Measurements from ENCODE around the gene UBR4.

- no peak for TF ChIP-seq POLR2A (IDR thresholded peaks at IDR 0.05; ENCODE audit: low read length)
- no peak for TF ChIP-seq GATA1 (IDR thresholded peaks at IDR 0.05; ENCODE audit: low read depth, low read length)
Observed at GRCh38 chr1:19137158-19137557, 72.9 kb downstream of the UBR4 start.
